NOMO-1 treated with DMSO at 0.1 percent for 48 hours (cell line): ENCODE data around the gene PRIMA1.

Experiments
- DNase-seq: peaks from one replicate; lab custom pipeline; 2025; ENCODE audit not compliant: unreplicated experiment; lab: John Stamatoyannopoulos, UW

Gene PRIMA1

GRCh38 chr14:93713726-93714405, 74.4 kb downstream of the PRIMA1 start:
- DNase-seq: no peak

- no peak for DNase-seq
These were observed 75.2 kb downstream of the PRIMA1 start for GRCh38 chr14:93712838-93713724.

- no peak for DNase-seq
These were observed 76.0 kb downstream of the PRIMA1 start for GRCh38 chr14:93712079-93712837.

GRCh38 chr14:93709249-93709648, 79.0 kb downstream of the PRIMA1 start:
- DNase-seq: peak; percentile 59

GRCh38 chr14:93708800-93709199, 79.5 kb downstream of the PRIMA1 start:
- no peak for DNase-seq

- no peak for DNase-seq
These were observed 80.0 kb downstream of the PRIMA1 start for GRCh38 chr14:93708311-93708734.

GRCh38 chr14:93707475-93707874, 80.8 kb downstream of the PRIMA1 start:
- DNase-seq: no peak

DNA sequence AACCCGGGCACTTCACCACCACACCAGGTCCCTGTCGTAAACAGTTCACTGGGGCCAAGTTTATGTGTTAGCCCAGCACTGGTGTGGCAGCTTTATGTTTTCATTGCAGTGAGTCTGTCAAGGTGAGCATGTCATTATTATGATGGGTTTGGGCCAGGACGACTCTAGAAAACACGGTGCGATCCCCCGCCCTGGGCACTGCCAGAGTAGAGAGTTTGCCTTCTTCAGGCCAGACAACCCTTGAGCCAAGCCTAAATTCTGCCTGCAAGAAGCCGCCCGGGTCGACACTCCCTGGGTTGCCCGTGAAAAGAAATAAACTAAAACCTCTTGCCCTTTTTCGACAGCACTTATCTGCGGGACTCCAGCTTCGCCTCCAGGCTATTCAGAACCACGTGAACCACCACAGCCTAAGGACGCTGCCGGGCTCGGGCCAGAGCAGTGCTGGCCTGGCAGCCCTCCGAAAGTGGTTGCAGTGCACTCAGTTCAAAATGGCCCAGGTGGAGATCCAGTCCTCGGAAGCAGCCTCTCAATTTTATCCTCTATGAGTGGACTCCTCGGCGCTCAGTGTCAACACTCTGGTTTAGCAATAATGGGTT, 81.8 kb downstream of the PRIMA1 start:
- DNase-seq: no peak

GRCh38 chr14:93705513-93706156, 82.7 kb downstream of the PRIMA1 start:
- no peak for DNase-seq

GRCh38 chr14:93703941-93704340, 84.3 kb downstream of the PRIMA1 start:
- no peak for DNase-seq

DNA sequence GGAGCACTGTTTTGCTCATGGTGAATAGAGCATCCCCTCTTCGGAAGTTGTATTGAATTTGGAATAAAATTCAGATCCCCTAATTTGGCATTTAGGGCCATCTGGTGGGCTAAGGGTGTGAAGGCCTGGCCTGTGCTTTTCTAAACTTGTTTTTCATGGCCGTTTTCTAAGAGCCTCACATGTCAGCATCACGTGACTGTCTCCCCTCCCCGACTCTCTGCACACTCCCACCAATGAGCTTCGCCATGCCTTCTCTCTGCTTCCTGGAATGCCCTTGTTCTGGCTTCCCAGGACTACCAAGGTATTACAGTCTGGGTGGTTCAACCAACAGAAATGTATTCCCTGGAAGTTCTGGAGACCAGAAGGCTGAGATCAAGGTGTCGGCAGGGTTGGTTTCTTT, 85.3 kb downstream of the PRIMA1 start:
- no peak for DNase-seq

DNA sequence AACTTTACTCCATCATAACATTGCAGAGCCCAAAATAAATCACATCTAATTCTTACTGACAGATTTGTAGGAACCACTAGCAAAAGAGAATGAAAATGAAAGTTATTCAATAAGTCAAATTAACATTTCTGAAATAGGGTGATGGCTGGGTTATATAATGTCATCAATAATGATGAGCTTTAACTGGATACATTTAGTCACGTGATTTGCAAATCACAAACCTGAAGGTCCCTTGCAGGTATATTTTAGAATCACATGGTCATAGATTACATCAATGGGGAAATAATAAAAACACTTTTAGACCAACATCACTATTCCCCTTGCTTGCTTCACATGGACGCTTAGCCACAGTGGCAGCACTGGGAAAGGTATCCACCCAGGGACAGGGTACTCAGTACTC, 86.7 kb downstream of the PRIMA1 start:
- no peak for DNase-seq

DNA sequence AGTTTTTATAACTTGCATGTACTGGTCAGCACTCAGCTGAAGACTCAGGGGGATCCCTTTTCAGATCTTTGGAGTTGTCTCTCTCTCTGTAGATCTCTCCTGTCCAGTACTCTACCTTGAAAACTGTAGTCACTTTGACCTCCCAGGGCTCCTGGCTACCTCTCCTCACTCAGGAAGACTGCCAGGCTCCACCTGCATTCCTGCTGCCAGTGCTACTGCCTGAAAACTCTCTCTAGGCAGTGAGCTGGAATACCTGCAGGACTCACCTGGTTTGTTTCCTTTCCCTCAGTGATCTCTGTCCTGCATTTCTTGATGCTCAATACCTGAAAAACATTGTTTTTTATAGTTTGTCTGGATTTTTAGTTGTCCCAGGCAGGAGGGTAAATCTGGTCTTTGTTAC, 87.4 kb downstream of the PRIMA1 start:
- DNase-seq: no peak

- no peak for DNase-seq
These were observed 94.4 kb downstream of the PRIMA1 start for GRCh38 chr14:93693914-93694313.

GRCh38 chr14:93691042-93691780, 97.1 kb downstream of the PRIMA1 start:
- no peak for DNase-seq

DNA sequence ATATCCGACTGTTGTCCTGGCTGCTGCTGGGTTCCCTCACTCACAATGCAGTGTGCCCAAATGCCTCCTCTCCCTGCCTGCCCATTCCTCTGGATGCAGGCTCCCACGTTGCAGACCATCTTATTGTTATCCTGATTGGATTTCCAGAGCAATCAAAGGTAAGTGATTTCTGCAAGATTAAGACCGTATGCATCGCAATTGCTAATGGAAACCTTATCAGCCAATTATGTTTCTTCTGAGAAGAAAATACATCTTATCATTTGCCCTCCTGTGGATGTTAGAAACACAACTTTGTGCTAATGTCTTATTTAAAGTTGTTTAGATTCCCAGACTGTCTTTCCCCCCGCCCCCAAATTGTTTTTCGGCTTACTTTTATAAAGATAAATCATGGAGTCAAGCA, 98.1 kb downstream of the PRIMA1 start:
- DNase-seq: no peak

DNA sequence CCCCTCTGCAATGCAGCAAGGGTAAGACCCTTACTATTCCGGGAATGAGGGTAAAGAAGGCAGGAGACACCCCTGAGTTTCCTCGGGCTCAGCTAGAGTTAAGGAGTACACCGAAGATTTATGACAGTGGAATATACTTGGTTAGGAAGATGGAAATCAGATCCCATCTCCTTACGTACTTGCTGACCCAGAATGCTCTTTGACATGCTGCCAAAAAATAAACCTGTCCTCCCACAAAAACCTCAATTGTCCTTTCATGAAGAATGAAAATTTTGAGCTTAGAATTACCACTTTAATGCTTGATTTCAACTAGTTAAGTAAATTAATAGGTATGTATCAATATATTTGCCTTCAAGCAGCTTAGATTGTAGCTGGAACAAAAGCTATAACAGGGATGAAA, 99.5 kb downstream of the PRIMA1 start:
- no peak for DNase-seq

DNA sequence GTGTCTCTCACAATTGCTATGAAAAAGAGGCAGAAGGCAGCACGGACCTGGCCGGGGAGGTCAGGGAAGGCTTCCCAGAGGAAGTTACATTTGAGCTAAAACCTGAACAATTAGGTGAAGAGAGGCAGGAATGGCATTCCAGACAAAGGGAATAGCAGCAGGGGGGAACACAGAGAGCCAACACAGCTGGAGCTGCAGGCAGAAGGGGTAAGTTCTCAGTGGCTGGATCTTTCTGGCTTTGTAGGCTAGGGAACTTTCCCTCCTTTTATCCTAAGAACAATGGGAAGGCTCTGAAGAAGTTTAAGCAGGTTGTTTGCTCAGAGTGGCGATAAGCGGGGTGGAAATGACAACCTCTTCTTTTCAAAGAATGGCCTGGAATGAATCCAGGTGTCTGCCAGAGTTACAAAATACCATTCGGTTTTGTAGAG, 100.0 kb downstream of the PRIMA1 start:
- no peak for DNase-seq

DNA sequence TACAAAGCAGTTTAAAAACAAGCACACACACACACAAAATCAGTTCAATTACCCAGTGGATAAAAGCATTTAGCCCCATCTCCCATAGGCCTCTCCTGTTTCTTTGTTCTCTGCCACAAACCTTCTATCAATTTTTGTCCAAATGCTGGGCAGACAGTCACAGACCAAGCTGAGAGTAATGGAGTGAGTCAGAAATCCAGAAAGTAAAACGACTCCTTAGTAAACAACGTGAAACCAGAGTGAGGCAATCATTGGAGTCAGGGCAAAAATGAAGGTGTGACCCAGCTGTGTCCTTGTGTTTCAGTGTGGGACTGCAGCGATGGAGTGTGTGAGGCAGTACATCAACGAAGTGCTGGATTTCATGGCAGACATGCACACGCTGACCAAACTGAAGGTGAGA, 102.0 kb downstream of the PRIMA1 start:
- DNase-seq: no peak
